Measurements from ENCODE around the gene DLG5. TPM values are rescaled to one million over a fixed set of nuclear protein-coding genes. Genes with fewer than 3 reads are reported as not detected.

Gene DLG5
- total RNA-seq, 3 donors from 2014 or later = 43.0 to 192 (median 138) TPM

GRCh38 chr10:77781451-77782327 lies 144.9 kb downstream of the DLG5 start:
- no peaks in the 10 kb centered on the region for H3K4me1 ChIP-seq
- no peak overlapping the region for H3K27ac ChIP-seq
- no peak overlapping the region for H3K4me3 ChIP-seq
- DNase-seq (ENCODE audit: low spot score in 2 of 2) = peak in 1 of 2 donors; percentile 46
- no peaks in the 10 kb centered on the region for H3K27me3 ChIP-seq
- H3K36me3 ChIP-seq = no peaks in the 10 kb centered on the region
- peaks cover 5 to 11% of the 10 kb centered on the region in 2 donors for H3K9me3 ChIP-seq
- TF ChIP-seq CTCF (IDR thresholded peaks at IDR 0.05) = no peak
- no peak for TF ChIP-seq POLR2AphosphoS5 (IDR thresholded peaks at IDR 0.05)
- no peak for TF ChIP-seq POLR2A (IDR thresholded peaks at IDR 0.05)
- intact Hi-C loops (cut with DNase I; ENCODE audit: low total_unique reads) = no loop called here

GRCh38 chr10:77780180-77780579 lies 146.4 kb downstream of the DLG5 start:
- Histone ChIP-seq H3K4me3 (no peak overlapping the region), H3K4me1 (no peaks in the 10 kb centered on the region), H3K27ac (no peak overlapping the region), H3K27me3 (no peaks in the 10 kb centered on the region), H3K9me3 (peaks cover 11 to 15% of the 10 kb centered on the region in 2 donors), H3K36me3 (no peaks in the 10 kb centered on the region)
- no peak for TF ChIP-seq CTCF (IDR thresholded peaks at IDR 0.05)
- TF ChIP-seq POLR2A (IDR thresholded peaks at IDR 0.05) = no peak
- no peak for TF ChIP-seq POLR2AphosphoS5 (IDR thresholded peaks at IDR 0.05)
- intact Hi-C loops (cut with DNase I; ENCODE audit: low total_unique reads) = no loop called here
- peak in 1 of 2 donors; percentile 20 for DNase-seq (ENCODE audit: low spot score in 2 of 2)

GRCh38 chr10:77776487-77776886 lies 150.1 kb downstream of the DLG5 start:
- H3K4me1 ChIP-seq = no peaks in the 10 kb centered on the region
- H3K9me3 ChIP-seq = peaks cover 11 to 15% of the 10 kb centered on the region in 2 donors
- H3K36me3 ChIP-seq = no peaks in the 10 kb centered on the region
- peak in 1 of 2 donors; percentile 1 for DNase-seq (ENCODE audit: low spot score in 2 of 2)
- H3K27ac ChIP-seq = no peak overlapping the region
- intact Hi-C loops (cut with DNase I; ENCODE audit: low total_unique reads) = no loop called here
- H3K4me3 ChIP-seq = no peak overlapping the region
- no peaks in the 10 kb centered on the region for H3K27me3 ChIP-seq
- TF ChIP-seq CTCF (IDR thresholded peaks at IDR 0.05) = no peak
- no peak for TF ChIP-seq POLR2AphosphoS5 (IDR thresholded peaks at IDR 0.05)
- no peak for TF ChIP-seq POLR2A (IDR thresholded peaks at IDR 0.05)

- Histone ChIP-seq H3K36me3 (no peaks in the 10 kb centered on the region), H3K27me3 (no peaks in the 10 kb centered on the region), H3K27ac (no peak overlapping the region), H3K4me1 (no peaks in the 10 kb centered on the region), H3K4me3 (no peak overlapping the region), H3K9me3 (peaks cover 11 to 15% of the 10 kb centered on the region in 2 donors)
- TF ChIP-seq POLR2AphosphoS5 (IDR thresholded peaks at IDR 0.05) (no peak), POLR2A (IDR thresholded peaks at IDR 0.05) (no peak), CTCF (IDR thresholded peaks at IDR 0.05) (no peak)
- intact Hi-C loops (cut with DNase I; ENCODE audit: low total_unique reads) = no loop called here
- peak in 1 of 2 donors; percentile 15 for DNase-seq (ENCODE audit: low spot score in 2 of 2)
These were observed 151.6 kb downstream of the DLG5 start for GRCh38 chr10:77774940-77775391.
